Measurements from ENCODE around the gene MEN1. TPM values are rescaled to one million over a fixed set of nuclear protein-coding genes. Genes with fewer than 3 reads are reported as not detected.

Gene MEN1
- total RNA-seq, 1 experiment from 2014 or later, result 61.6 TPM

DNA sequence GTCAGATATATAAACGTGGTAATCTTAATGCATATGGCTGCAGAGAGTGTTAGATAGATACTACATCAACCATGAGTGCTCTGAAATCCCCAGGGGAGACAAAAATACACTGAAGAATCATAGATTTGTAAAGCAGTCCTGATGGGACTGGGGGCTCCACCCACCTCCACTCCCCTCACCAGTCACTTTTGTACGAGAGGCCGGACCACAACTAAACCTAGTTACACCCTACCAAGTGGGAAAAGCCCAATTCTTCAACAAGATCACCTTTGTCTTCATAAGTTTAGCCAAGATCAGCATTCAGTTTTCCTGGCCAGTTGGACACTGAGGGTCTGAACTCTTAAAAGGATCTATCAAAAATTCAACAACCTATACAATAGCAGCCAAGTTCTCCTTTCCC, 33.5 kb downstream of the MEN1 start:
- Histone ChIP-seq H3K79me2 (ENCODE audit: low read depth) (peaks cover 57% of the 10 kb centered on the region), H3K9me3 (ENCODE audit: insufficient read depth, low read depth) (no peaks in the 10 kb centered on the region), H3K4me2 (peak overlapping the region; percentile 98), H3K27ac (no peak overlapping the region), H4K20me1 (ENCODE audit: insufficient read depth) (peaks cover 57% of the 10 kb centered on the region), H3F3A (ENCODE audit: insufficient read depth, low read depth) (peaks cover 78% of the 10 kb centered on the region), H3K27me3 (ENCODE audit: insufficient read depth, low read depth) (no peaks in the 10 kb centered on the region), H3K4me3 (peak overlapping the region; percentile 98), H3K9me2 (ENCODE audit: insufficient read depth) (no peaks in the 10 kb centered on the region), H3K4me1 (replicated peaks; ENCODE audit: insufficient read depth) (peaks cover 26% of the 10 kb centered on the region), H2AFZ (no peak overlapping the region), H3K36me3 (ENCODE audit: low read depth) (peaks cover 59% of the 10 kb centered on the region)
- BruUV-seq (replicated peaks), result TSS peak; percentile 33
- intact Hi-C loops (cut with micrococcal nuclease; ENCODE audit: unreplicated experiment), result loop anchor here (5.0 to 10.0 kb wide), 2 partner anchors 238 to 340 kb away; partner anchors contain the start of genes ARL2 and ZNHIT2
- ChIA-PET POLR2A (ENCODE audit: unreplicated experiment) (interaction anchor here (0.5 to 0.7 kb wide), 3 partner anchors 92 to 253 kb away, joined by 4 to 6 read pairs (median 4); no protein-coding TSS in a partner anchor), CTCF (interaction anchor here (0.6 kb wide), 1 partner anchor 163 kb away, joined by 7 read pairs; no protein-coding TSS in a partner anchor)
- no peak for DNase-seq
- no peak for TF ChIP-seq CTCF (conservative IDR thresholded peaks at IDR 0.05)
- TF ChIP-seq EZH2 (IDR thresholded peaks at IDR 0.05; ENCODE audit: low read depth), result no peak

GRCh38 chr11:64776425-64776824, 33.9 kb downstream of the MEN1 start:
- Histone ChIP-seq H3F3A (ENCODE audit: insufficient read depth, low read depth) (peaks cover 81% of the 10 kb centered on the region), H4K20me1 (ENCODE audit: insufficient read depth) (peaks cover 61% of the 10 kb centered on the region), H3K4me1 (replicated peaks; ENCODE audit: insufficient read depth) (peaks cover 26% of the 10 kb centered on the region), H3K27ac (no peak overlapping the region), H3K4me3 (peak overlapping the region; percentile 98), H2AFZ (no peak overlapping the region), H3K79me2 (ENCODE audit: low read depth) (peaks cover 62% of the 10 kb centered on the region), H3K9me3 (ENCODE audit: insufficient read depth, low read depth) (no peaks in the 10 kb centered on the region), H3K27me3 (ENCODE audit: insufficient read depth, low read depth) (no peaks in the 10 kb centered on the region), H3K9me2 (ENCODE audit: insufficient read depth) (no peaks in the 10 kb centered on the region), H3K4me2 (peak overlapping the region; percentile 98), H3K36me3 (ENCODE audit: low read depth) (peaks cover 63% of the 10 kb centered on the region)
- DNase-seq, result no peak
- BruUV-seq (replicated peaks), result no TSS peak
- ChIA-PET POLR2A (ENCODE audit: unreplicated experiment) (interaction anchor here (0.5 to 0.7 kb wide), 2 partner anchors 64 to 93 kb away, joined by 3 to 6 read pairs; no protein-coding TSS in a partner anchor), CTCF (no interaction called here)
- intact Hi-C loops (cut with micrococcal nuclease; ENCODE audit: unreplicated experiment), result loop anchor here (5.0 to 10.0 kb wide), 2 partner anchors 238 to 341 kb away; partner anchors contain the start of genes ARL2 and ZNHIT2
- no peak for TF ChIP-seq EZH2 (IDR thresholded peaks at IDR 0.05; ENCODE audit: low read depth)

GRCh38 chr11:64774144-64774543, 36.2 kb downstream of the MEN1 start:
- Histone ChIP-seq H3K4me3 (no peak overlapping the region), H3K9me3 (ENCODE audit: insufficient read depth, low read depth) (no peaks in the 10 kb centered on the region), H3K27me3 (ENCODE audit: insufficient read depth, low read depth) (no peaks in the 10 kb centered on the region), H3K4me2 (no peak overlapping the region), H4K20me1 (ENCODE audit: insufficient read depth) (peaks cover 84% of the 10 kb centered on the region), H3K4me1 (replicated peaks; ENCODE audit: insufficient read depth) (peaks cover 14% of the 10 kb centered on the region), H3K79me2 (ENCODE audit: low read depth) (peaks cover 83% of the 10 kb centered on the region), H2AFZ (no peak overlapping the region), H3F3A (ENCODE audit: insufficient read depth, low read depth) (peaks cover 83% of the 10 kb centered on the region), H3K9me2 (ENCODE audit: insufficient read depth) (no peaks in the 10 kb centered on the region), H3K36me3 (ENCODE audit: low read depth) (peaks cover 81% of the 10 kb centered on the region), H3K27ac (no peak overlapping the region)
- no TSS peak for BruUV-seq (replicated peaks)
- TF ChIP-seq EZH2 (IDR thresholded peaks at IDR 0.05; ENCODE audit: low read depth) (no peak), CTCF (conservative IDR thresholded peaks at IDR 0.05) (no peak)
- ChIA-PET POLR2A (ENCODE audit: unreplicated experiment) (no interaction called here), CTCF (no interaction called here)
- intact Hi-C loops (cut with micrococcal nuclease; ENCODE audit: unreplicated experiment), result loop anchor here (10.0 kb wide), 1 partner anchor 241 kb away; the partner anchor contains the start of gene ARL2
- no peak for DNase-seq
